AG04450 (cell line): Measurements from ENCODE around the gene EMC9. TPM values are rescaled to one million over a fixed set of nuclear protein-coding genes. Genes with fewer than 3 reads are reported as not detected.

ENCODE experiments used
- CTCF ChIA-PET: fragments of 300-600, 350-600 bp; formaldehyde crosslinking; extraction: SDS; loops from one replicate; lab custom pipeline; 2022; ENCODE audit warnings: antibody characterized with exemption, inconsistent platforms; lab: Charles Lee
- POLR2A ChIA-PET: fragments of 350-600 bp; formaldehyde crosslinking; extraction: SDS; loops from one replicate; lab custom pipeline; 2021; ENCODE audit warnings: antibody characterized with exemption, inconsistent platforms; lab: Yijun Ruan, JAX
- DNase-seq: peaks from one replicate; pipeline ENCODE4 v3.0.0-alpha.2; 2011; ENCODE audit warnings: low read depth, low spot score
- H3K27ac ChIP-seq: one replicate; pipeline ENCODE4 v1.5.1; 2012; ENCODE audit warnings: low read depth, low read length, control low read depth
- H3K27me3 ChIP-seq: one replicate; pipeline ENCODE4 v1.6.0; 2012; ENCODE audit warnings: low read length; ENCODE audit not compliant: control insufficient read depth, insufficient read depth
- H3K4me3 ChIP-seq: 2 replicates; pipeline ENCODE4 v1.5.1; 2011; ENCODE audit warnings: mild to moderate bottlenecking, low read depth, low read length, control low read depth
- H3K9me3 ChIP-seq: 2 replicates; pipeline ENCODE4 v1.5.1; 2012; ENCODE audit warnings: low read length; ENCODE audit not compliant: control insufficient read depth, insufficient read depth
- polyA plus RNA-seq: library from polyadenylated mRNA; depleted of rRNA; stranded (reverse); fragments of >200 nt; gene quantifications from 2 replicates; pipeline ENCODE4 v1.2.3, GENCODE V29; 2011
- TF ChIP-seq, protein P1 (sequence below): IDR thresholded peaks from 2 replicates; pipeline ENCODE4 v1.5.1; 2011; ENCODE audit warnings: low read depth, low read length, control low read depth, inconsistent platforms

The EMC9 gene
- polyA plus RNA-seq, 1 experiment = 4.4 TPM

DNA sequence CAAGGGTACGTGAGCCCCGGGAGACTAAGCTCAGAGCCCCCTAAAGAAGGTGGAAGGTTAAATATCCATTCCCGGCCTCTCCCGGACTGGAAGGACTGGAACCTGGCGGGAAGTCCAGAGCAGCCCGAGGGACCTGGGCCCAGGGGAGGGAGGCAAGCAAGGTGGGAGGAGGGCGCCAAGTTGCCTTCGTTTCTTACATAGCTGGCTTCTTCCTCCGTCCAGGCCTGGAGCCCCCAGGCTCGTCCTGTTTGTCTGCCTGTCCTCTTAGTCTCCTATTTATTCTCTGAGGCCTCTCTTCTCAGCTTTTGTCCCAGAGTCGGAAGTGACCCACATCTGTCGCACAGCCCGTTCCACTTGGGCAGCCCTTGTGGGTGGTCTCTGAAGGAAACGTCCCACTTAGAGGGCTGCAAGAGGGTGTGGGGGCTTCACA, 46.5 kb downstream of the EMC9 start:
- TF ChIP-seq, protein P1, sequence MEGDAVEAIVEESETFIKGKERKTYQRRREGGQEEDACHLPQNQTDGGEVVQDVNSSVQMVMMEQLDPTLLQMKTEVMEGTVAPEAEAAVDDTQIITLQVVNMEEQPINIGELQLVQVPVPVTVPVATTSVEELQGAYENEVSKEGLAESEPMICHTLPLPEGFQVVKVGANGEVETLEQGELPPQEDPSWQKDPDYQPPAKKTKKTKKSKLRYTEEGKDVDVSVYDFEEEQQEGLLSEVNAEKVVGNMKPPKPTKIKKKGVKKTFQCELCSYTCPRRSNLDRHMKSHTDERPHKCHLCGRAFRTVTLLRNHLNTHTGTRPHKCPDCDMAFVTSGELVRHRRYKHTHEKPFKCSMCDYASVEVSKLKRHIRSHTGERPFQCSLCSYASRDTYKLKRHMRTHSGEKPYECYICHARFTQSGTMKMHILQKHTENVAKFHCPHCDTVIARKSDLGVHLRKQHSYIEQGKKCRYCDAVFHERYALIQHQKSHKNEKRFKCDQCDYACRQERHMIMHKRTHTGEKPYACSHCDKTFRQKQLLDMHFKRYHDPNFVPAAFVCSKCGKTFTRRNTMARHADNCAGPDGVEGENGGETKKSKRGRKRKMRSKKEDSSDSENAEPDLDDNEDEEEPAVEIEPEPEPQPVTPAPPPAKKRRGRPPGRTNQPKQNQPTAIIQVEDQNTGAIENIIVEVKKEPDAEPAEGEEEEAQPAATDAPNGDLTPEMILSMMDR = no peak
- CTCF ChIA-PET = interaction anchor here (8.4 to 9.9 kb wide), 2 partner anchors 11 to 37 kb away, joined by 196 to 212 read pairs; no protein-coding TSS in a partner anchor
- H3K27ac ChIP-seq = peak overlapping the region; percentile 68
- DNase-seq = no peak
- POLR2A ChIA-PET = interaction anchor here (1.0 to 3.1 kb wide), 4 partner anchors 10 to 37 kb away, joined by 3 to 36 read pairs (median 4); partner anchors contain the start of genes DCAF11 and NRL
- peak overlapping the region; percentile 83 for H3K4me3 ChIP-seq
- no peaks in the 10 kb centered on the region for H3K27me3 ChIP-seq
- H3K9me3 ChIP-seq = no peaks in the 10 kb centered on the region; the same call in 1 of the 2 replicates

DNA sequence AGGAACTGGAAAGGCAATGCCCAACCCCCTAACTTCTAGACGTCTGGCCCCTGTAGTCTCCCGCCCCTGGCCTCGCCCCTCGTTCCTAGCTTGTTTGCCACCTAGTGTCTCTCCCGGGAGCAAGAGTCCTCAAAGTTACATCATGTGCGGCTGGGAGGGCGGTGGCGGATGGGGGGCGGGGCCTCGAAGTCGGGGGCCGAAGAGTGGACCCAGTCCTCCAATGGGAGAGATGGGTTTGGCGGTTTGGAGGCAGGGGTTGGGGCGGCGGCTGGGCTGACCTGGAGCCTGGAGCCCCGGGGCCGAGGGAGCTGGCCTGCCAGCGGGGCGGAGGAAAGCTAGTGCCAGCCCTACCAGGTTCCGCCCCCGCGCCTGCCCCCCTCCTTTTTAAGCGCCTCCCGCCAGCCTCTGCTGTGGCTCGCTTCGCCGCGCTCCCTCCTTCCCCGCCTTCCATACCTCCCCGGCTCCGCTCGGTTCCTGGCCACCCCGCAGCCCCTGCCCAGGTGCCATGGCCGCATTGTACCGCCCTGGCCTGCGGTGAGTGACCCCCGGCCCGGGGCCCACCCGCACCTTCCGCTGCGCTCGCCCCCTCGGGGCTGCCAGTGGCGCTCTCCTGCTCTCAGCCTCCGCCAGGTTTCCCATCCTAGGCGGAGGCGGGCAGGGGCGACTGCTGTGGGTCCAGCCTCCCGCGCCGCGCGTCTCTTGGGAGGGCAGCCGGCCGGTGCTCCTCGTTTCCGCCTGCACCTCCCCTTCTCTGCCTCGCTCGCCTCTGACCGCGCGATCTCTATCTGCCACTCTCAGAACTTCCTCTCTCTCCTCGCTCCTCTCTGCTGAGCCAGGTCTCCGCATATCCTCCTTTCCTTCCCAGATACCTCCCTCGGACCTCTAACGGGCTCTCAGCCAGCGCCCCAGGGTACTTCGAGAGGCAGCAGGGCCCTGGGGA, 47.2 kb downstream of the EMC9 start, which contains the start of gene PCK2:
Gene PCK2, plus strand, starts transcription at position 411 of the 940 bp plus-strand sequence. Its CDS starts 95 bp downstream, at position 506.
- Histone ChIP-seq H3K9me3 (no peaks in the 10 kb centered on the region; the same call in 1 of the 2 replicates), H3K27ac (peak within 1 kb of the TSS; percentile 68), H3K27me3 (no peaks in the 10 kb centered on the region), H3K4me3 (peak within 1 kb of the TSS; percentile 83)
- TF ChIP-seq, protein P1 = no peak
- POLR2A ChIA-PET = interaction anchor here (0.5 to 3.1 kb wide), 7 partner anchors 8 to 61 kb away, joined by 3 to 36 read pairs (median 4); partner anchors contain the start of genes DCAF11 and NRL
- peak; percentile 73 for DNase-seq
- CTCF ChIA-PET = interaction anchor here (0.6 to 9.9 kb wide), 8 partner anchors 12 to 534 kb away, joined by 3 to 212 read pairs (median 7); partner anchors contain the start of genes DCAF11 and NRL

DNA sequence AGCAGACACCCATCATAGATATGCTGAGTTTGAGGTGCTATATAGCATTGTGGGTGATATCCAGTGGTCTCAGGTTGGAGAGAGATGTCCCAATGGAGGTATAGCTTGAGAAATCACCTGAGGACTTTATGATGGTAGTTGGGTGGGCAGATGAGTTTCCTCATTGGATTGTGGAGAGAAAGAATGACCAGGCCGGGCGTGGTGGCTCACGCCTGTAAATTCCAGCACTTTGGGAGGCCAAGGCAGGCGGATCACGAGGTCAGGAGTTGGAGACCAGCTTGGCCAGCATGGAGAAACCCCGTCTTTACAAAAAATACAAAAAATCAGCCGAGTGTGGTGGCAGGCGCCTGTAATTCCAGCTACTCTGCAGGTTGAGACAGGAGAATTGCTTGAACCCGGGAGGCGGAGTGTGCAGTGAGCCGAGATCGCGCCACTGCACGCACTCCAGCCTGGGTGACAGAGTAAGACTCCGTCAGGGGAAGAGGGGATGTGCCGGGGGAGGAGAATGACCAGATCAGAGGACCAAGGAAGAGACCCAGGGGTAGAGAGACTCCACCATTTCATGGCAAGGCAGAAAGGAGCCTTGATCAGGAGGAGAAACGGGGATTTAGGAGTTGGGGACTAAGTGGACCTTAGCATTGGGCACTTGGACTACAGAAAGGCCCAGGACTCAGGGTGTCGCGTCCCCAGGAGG, 48.0 kb downstream of the EMC9 start:
- H3K27ac ChIP-seq = peak overlapping the region; percentile 68
- H3K4me3 ChIP-seq = peak overlapping the region; percentile 83
- DNase-seq = no peak
- TF ChIP-seq, protein P1 = peak; percentile 8; the same call in 1 of the 2 replicates
- CTCF ChIA-PET = interaction anchor here (0.6 to 9.9 kb wide), 10 partner anchors 13 to 533 kb away, joined by 3 to 212 read pairs (median 5); partner anchors contain the start of genes DCAF11 and NRL
- POLR2A ChIA-PET = interaction anchor here (0.6 to 3.1 kb wide), 5 partner anchors 9 to 41 kb away, joined by 3 to 36 read pairs (median 4); partner anchors contain the start of genes DCAF11 and NRL
- H3K27me3 ChIP-seq = no peaks in the 10 kb centered on the region
- no peaks in the 10 kb centered on the region; the same call in 1 of the 2 replicates for H3K9me3 ChIP-seq

DNA sequence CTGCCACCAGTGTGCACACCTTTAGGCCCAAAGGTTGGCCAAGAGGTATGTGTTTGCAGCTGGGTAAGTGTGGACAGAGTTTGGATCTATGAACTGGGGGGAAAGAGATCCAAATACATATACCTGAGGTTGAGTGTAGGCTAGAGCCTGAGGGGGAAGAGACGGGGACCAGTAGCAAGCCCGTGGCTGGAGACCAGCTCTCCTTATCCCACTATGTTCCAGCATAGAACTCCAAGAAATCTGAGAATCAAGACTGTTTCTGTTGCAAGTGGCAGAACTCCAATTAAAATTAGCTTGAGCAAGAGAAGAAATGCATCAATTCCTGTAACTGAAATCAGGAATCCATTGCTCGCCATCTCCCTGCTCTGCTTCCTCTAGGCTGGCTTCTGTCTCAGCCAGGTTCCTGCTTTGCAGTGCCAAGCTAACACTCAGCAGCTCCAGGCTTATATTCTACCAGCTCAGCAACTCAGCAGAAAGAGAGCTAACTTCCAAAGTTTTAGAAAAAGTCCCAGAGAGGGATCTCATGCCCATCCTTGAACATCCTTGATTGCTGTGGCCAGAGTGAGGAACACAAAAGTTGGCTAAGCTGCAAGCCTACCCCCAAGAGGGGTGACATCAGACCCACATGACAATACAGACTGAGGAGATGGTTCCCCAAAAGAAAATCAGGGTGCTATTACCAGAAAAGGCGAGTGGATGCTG, 48.7 kb downstream of the EMC9 start:
- no peak overlapping the region for H3K4me3 ChIP-seq
- no peaks in the 10 kb centered on the region; the same call in 1 of the 2 replicates for H3K9me3 ChIP-seq
- H3K27me3 ChIP-seq = no peaks in the 10 kb centered on the region
- TF ChIP-seq, protein P1 = no peak
- DNase-seq = no peak
- no peak overlapping the region for H3K27ac ChIP-seq
- ChIA-PET CTCF (interaction anchor here (1.1 to 9.9 kb wide), 8 partner anchors 13 to 462 kb away, joined by 3 to 212 read pairs (median 16); no protein-coding TSS in a partner anchor), POLR2A (interaction anchor here (1.6 kb wide), 1 partner anchor 10 kb away, joined by 3 read pairs; no protein-coding TSS in a partner anchor)
